Measurements from ENCODE around the gene SPEF2. TPM values are rescaled to one million over a fixed set of nuclear protein-coding genes. Genes with fewer than 3 reads are reported as not detected.

SPEF2 gene
- total and polyA plus RNA-seq, 4 donors = 0.42 to 4.5 (median 2.1) TPM

GRCh38 chr5:35816881-35817521 is 199.3 kb downstream of the SPEF2 start:
- H3K4me1 ChIP-seq (ENCODE audit: control insufficient read depth in 4 of 4, insufficient read depth in 4 of 4, low read length in 3 of 4) = no peaks in the 10 kb centered on the region
- no peak overlapping the region for H3K27ac ChIP-seq (ENCODE audit: low read depth in 1 of 2, low read length in 2 of 2)
- H3K9ac ChIP-seq (ENCODE audit: low read depth in 1 of 2, low read length in 2 of 2) = no peak overlapping the region
- no peaks in the 10 kb centered on the region for H3K9me3 ChIP-seq (ENCODE audit: control insufficient read depth in 4 of 4, low read length in 3 of 4)
- H3K36me3 ChIP-seq (ENCODE audit: control insufficient read depth in 4 of 4, insufficient read depth in 3 of 4, low read depth in 1 of 4, low read length in 3 of 4) = no peaks in the 10 kb centered on the region
- TF ChIP-seq ATF3 (IDR thresholded peaks at IDR 0.05) = no peak
- no peak for TF ChIP-seq REST (IDR thresholded peaks at IDR 0.05)
- no peak for TF ChIP-seq TAF1 (conservative IDR thresholded peaks at IDR 0.05)
- TF ChIP-seq GABPA (IDR thresholded peaks at IDR 0.05 in 1 of 2, conservative IDR thresholded peaks at IDR 0.05 in 1 of 2) = no peak
- no peak for DNase-seq (ENCODE audit: low spot score)
- WGBS = 33% methylated on average over 4 of the region's 4 CpGs
- H3K4me3 ChIP-seq (ENCODE audit: low read depth in 1 of 3, low read length in 3 of 3) = no peak overlapping the region
- H3K27me3 ChIP-seq (ENCODE audit: control insufficient read depth in 4 of 4, insufficient read depth in 4 of 4, low read length in 3 of 4) = no peaks in the 10 kb centered on the region

- H3K4me1 ChIP-seq (ENCODE audit: control insufficient read depth in 4 of 4, insufficient read depth in 4 of 4, low read length in 3 of 4) = no peaks in the 10 kb centered on the region
These were observed 201.4 kb downstream of the SPEF2 start for GRCh38 chr5:35819026-35819425.

More at GRCh38 chr5:35819026-35819425, 201.4 kb downstream of the SPEF2 start:
- H3K36me3 ChIP-seq (ENCODE audit: control insufficient read depth in 4 of 4, insufficient read depth in 3 of 4, low read depth in 1 of 4, low read length in 3 of 4) = no peaks in the 10 kb centered on the region
- no peak for DNase-seq (ENCODE audit: low spot score)
- H3K27ac ChIP-seq (ENCODE audit: low read depth in 1 of 2, low read length in 2 of 2) = no peak overlapping the region
- peaks cover 0 to 4% (median 0%) of the 10 kb centered on the region in 4 donors for H3K27me3 ChIP-seq (ENCODE audit: control insufficient read depth in 4 of 4, insufficient read depth in 4 of 4, low read length in 3 of 4)
- WGBS = 64% methylated on average over 2 of the region's 2 CpGs
- H3K4me3 ChIP-seq (ENCODE audit: low read depth in 1 of 3, low read length in 3 of 3) = no peak overlapping the region
- TF ChIP-seq TAF1 (conservative IDR thresholded peaks at IDR 0.05) (no peak), HNF4G (IDR thresholded peaks at IDR 0.05) (no peak), JUND (IDR thresholded peaks at IDR 0.05) (no peak), EGR1 (IDR thresholded peaks at IDR 0.05; ENCODE audit: low read depth in 2 of 2) (no peak), SP1 (IDR thresholded peaks at IDR 0.05) (no peak), FOXA1 (IDR thresholded peaks at IDR 0.05) (no peak), GABPA (IDR thresholded peaks at IDR 0.05 in 1 of 2, conservative IDR thresholded peaks at IDR 0.05 in 1 of 2) (no peak), HNF4A (conservative IDR thresholded peaks at IDR 0.05) (no peak), MAX (IDR thresholded peaks at IDR 0.05) (no peak), RXRA (IDR thresholded peaks at IDR 0.05) (no peak), ZBTB33 (IDR thresholded peaks at IDR 0.05) (no peak), RAD21 (IDR thresholded peaks at IDR 0.05) (no peak)
- no peak overlapping the region for H3K9ac ChIP-seq (ENCODE audit: low read depth in 1 of 2, low read length in 2 of 2)
- no peaks in the 10 kb centered on the region for H3K9me3 ChIP-seq (ENCODE audit: control insufficient read depth in 4 of 4, low read length in 3 of 4)

Data from liver (tissue), 9 donors.